Astrocyte (in vitro differentiated cells and primary cell): Measurements from ENCODE around the gene FOXL1. TPM values are rescaled to one million over a fixed set of nuclear protein-coding genes. Genes with fewer than 3 reads are reported as not detected.

Source experiments
- DNase-seq: peaks from one replicate; pipeline ENCODE4 v3.0.0-alpha.2; 2010; ENCODE audit warnings: low read depth
- FAIRE-seq: peaks from 2 replicates; lab custom pipeline; 2011; peaks lifted over from hg19 to GRCh38; lab: Jason Lieb, UNC
- H2AFZ ChIP-seq: 2 replicates; pipeline ENCODE4 v1.6.0; 2012; ENCODE audit warnings: low read depth, low read length, inconsistent platforms
- H3K27ac ChIP-seq: 2 replicates; pipeline ENCODE4 v1.5.1; 2011; ENCODE audit warnings: low read depth, low read length, inconsistent platforms
- H3K27me3 ChIP-seq: 2 replicates; pipeline ENCODE4 v1.6.0; 2011; ENCODE audit warnings: low read length, inconsistent platforms; ENCODE audit not compliant: insufficient read depth
- H3K36me3 ChIP-seq: 2 replicates; pipeline ENCODE4 v1.5.1; 2011; ENCODE audit warnings: low read length, inconsistent platforms; ENCODE audit not compliant: insufficient read depth
- H3K4me1 ChIP-seq: 2 replicates; pipeline ENCODE4 v1.5.1; 2011; ENCODE audit warnings: low read length, inconsistent platforms; ENCODE audit not compliant: insufficient read depth
- H3K4me2 ChIP-seq: 2 replicates; pipeline ENCODE4 v1.6.0; 2012; ENCODE audit warnings: low read length, inconsistent platforms
- H3K4me3 ChIP-seq: 2 replicates; pipeline ENCODE4 v1.5.1; 2011; ENCODE audit warnings: low read depth, mild to moderate bottlenecking, low read length, inconsistent platforms; ENCODE audit not compliant: insufficient read depth
- H3K79me2 ChIP-seq: 2 replicates; pipeline ENCODE4 v1.6.0; 2012; ENCODE audit warnings: mild to moderate bottlenecking, low read length, inconsistent platforms; ENCODE audit not compliant: insufficient read depth
- H3K9ac ChIP-seq: 2 replicates; pipeline ENCODE4 v1.6.0; 2012; ENCODE audit warnings: mild to moderate bottlenecking, low read length, inconsistent platforms
- H3K9me3 ChIP-seq: 2 replicates; pipeline ENCODE4 v1.5.1; 2012; ENCODE audit warnings: low read depth, mild to moderate bottlenecking, low read length, inconsistent platforms; ENCODE audit not compliant: insufficient read depth
- H4K20me1 ChIP-seq: 2 replicates; pipeline ENCODE4 v1.6.0; 2012; ENCODE audit warnings: low read length, inconsistent platforms; ENCODE audit not compliant: insufficient read depth
- H3K27ac Mint-ChIP-seq: one replicate; pipeline ENCODE4 v1.8.0; 2021; ENCODE audit warnings: mild to moderate bottlenecking, mixed read lengths; ENCODE audit not compliant: unreplicated experiment
- H3K27me3 Mint-ChIP-seq: one replicate; pipeline ENCODE4 v1.8.0; 2021; ENCODE audit warnings: low read depth, mixed read lengths; ENCODE audit not compliant: unreplicated experiment
- H3K36me3 Mint-ChIP-seq: one replicate; pipeline ENCODE4 v1.8.0; 2021; ENCODE audit warnings: low read depth, mixed read lengths; ENCODE audit not compliant: unreplicated experiment
- H3K4me1 Mint-ChIP-seq: one replicate; pipeline ENCODE4 v1.8.0; 2021; ENCODE audit warnings: low read depth, mixed read lengths; ENCODE audit not compliant: unreplicated experiment
- H3K4me3 Mint-ChIP-seq: one replicate; pipeline ENCODE4 v1.8.0; 2021; ENCODE audit warnings: mild to moderate bottlenecking, moderate library complexity, mixed read lengths; ENCODE audit not compliant: unreplicated experiment
- H3K9me3 Mint-ChIP-seq: one replicate; pipeline ENCODE4 v1.8.0; 2021; ENCODE audit warnings: mild to moderate bottlenecking, mixed read lengths; ENCODE audit not compliant: unreplicated experiment
- EZH2 ChIP-seq: IDR thresholded peaks from 2 replicates; pipeline ENCODE4 v1.6.1; 2012; ENCODE audit warnings: mild to moderate bottlenecking, low read length, inconsistent platforms; ENCODE audit not compliant: insufficient read depth
- total RNA-seq: library from RNA; stranded (reverse); gene quantifications from 2 replicates; pipeline ENCODE4 v1.2.1, GENCODE V29; 2021
- TF ChIP-seq, protein P1 (sequence below): IDR thresholded peaks from 2 replicates; pipeline ENCODE4 v1.5.1; 2011; ENCODE audit warnings: low read depth, mild to moderate bottlenecking, inconsistent platforms, low read length, moderate library complexity; ENCODE audit not compliant: insufficient read depth

FOXL1 gene
- total RNA-seq, 1 donor from 2014 or later: 6.1 TPM

DNA sequence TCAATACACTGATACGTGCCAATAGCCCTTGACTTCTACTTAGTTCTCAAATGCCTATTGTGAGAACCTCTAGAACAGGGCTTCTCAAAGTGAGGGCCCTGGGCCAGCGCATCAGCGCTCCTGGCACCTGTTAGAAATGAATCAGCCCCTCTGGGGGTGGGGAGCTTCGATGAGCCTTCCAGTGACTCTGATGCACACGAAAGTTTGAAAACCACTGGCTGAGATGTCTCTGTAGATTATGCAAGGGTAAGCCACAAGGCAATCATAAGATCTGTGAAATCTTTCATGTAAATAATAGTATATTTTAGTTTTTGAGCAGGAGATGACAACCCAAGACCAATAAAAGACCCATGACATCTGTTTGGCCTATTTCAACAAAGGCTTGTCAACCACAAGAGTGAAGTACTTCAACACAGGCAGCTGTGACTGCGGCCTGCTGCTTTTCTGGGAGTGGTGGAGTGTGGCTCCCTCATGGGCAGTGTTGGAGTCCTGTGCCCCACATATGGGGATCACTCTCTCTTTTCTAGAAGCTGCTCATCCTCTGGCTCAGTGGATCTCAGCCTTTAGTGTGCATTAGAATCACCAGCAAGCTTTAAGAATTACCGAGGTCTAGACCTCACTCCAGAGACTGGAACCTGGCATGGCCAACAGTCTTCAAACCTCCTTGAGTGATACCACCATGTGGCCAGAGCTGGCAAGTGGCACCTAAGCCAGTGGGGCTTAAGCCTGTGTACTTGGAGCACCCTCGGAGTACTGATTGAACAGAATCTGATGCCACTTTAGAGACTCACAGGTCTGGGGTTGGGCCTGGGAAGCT, 29.1 kb upstream of the FOXL1 start:
- peaks cover 10% of the 10 kb centered on the region for H3K36me3 Mint-ChIP-seq
- H3K27me3 ChIP-seq: no peaks in the 10 kb centered on the region
- H3K9me3 Mint-ChIP-seq: no peaks in the 10 kb centered on the region
- TF ChIP-seq, protein P1, sequence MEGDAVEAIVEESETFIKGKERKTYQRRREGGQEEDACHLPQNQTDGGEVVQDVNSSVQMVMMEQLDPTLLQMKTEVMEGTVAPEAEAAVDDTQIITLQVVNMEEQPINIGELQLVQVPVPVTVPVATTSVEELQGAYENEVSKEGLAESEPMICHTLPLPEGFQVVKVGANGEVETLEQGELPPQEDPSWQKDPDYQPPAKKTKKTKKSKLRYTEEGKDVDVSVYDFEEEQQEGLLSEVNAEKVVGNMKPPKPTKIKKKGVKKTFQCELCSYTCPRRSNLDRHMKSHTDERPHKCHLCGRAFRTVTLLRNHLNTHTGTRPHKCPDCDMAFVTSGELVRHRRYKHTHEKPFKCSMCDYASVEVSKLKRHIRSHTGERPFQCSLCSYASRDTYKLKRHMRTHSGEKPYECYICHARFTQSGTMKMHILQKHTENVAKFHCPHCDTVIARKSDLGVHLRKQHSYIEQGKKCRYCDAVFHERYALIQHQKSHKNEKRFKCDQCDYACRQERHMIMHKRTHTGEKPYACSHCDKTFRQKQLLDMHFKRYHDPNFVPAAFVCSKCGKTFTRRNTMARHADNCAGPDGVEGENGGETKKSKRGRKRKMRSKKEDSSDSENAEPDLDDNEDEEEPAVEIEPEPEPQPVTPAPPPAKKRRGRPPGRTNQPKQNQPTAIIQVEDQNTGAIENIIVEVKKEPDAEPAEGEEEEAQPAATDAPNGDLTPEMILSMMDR: no peak
- no peak for TF ChIP-seq EZH2
- no peaks in the 10 kb centered on the region for H3K4me1 Mint-ChIP-seq
- peaks cover 2% of the 10 kb centered on the region for H3K4me1 ChIP-seq
- no peaks in the 10 kb centered on the region for H3K9me3 ChIP-seq
- H3K27ac ChIP-seq: no peak overlapping the region
- H2AFZ ChIP-seq: no peak overlapping the region
- peaks cover 14% of the 10 kb centered on the region for H3K79me2 ChIP-seq
- no peak overlapping the region for H3K9ac ChIP-seq
- peaks cover 11% of the 10 kb centered on the region for H4K20me1 ChIP-seq
- H3K4me2 ChIP-seq: no peak overlapping the region
- no peak for DNase-seq
- no peak overlapping the region for H3K27ac Mint-ChIP-seq
- H3K27me3 Mint-ChIP-seq: no peaks in the 10 kb centered on the region
- FAIRE-seq: no peak
- H3K4me3 ChIP-seq: no peak overlapping the region
- H3K36me3 ChIP-seq: peaks cover 15% of the 10 kb centered on the region
- no peak overlapping the region for H3K4me3 Mint-ChIP-seq

DNA sequence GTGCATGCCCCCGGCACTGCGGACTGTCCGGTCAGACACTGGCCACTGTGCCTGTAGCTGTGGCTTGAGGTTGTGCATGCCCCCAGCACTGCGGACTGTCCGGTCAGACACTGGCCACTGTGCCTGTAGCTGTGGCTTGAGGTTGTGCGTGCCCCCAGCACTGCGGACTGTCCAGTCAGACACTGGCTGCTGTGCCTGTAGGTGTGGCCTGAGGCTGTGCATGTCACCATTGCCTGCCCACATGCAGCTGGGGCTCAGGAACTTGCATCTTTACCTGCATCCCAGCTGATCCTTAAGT, 28.5 kb upstream of the FOXL1 start:
- no peak overlapping the region for H3K27ac ChIP-seq
- H3K4me2 ChIP-seq: no peak overlapping the region
- H3K9ac ChIP-seq: no peak overlapping the region
- H3K36me3 ChIP-seq: peaks cover 15% of the 10 kb centered on the region
- H3K27me3 Mint-ChIP-seq: no peaks in the 10 kb centered on the region
- TF ChIP-seq, protein P1: no peak
- TF ChIP-seq EZH2: no peak
- no peaks in the 10 kb centered on the region for H3K9me3 ChIP-seq
- no peaks in the 10 kb centered on the region for H3K9me3 Mint-ChIP-seq
- peaks cover 10% of the 10 kb centered on the region for H4K20me1 ChIP-seq
- no peak for FAIRE-seq
- H3K4me1 Mint-ChIP-seq: no peaks in the 10 kb centered on the region
- H3K36me3 Mint-ChIP-seq: peaks cover 8% of the 10 kb centered on the region
- peaks cover 6% of the 10 kb centered on the region for H3K4me1 ChIP-seq
- H3K27ac Mint-ChIP-seq: no peak overlapping the region
- DNase-seq: no peak
- peaks cover 20% of the 10 kb centered on the region for H3K79me2 ChIP-seq
- no peaks in the 10 kb centered on the region for H3K27me3 ChIP-seq
- H3K4me3 ChIP-seq: no peak overlapping the region
- H2AFZ ChIP-seq: no peak overlapping the region
- no peak overlapping the region for H3K4me3 Mint-ChIP-seq

DNA sequence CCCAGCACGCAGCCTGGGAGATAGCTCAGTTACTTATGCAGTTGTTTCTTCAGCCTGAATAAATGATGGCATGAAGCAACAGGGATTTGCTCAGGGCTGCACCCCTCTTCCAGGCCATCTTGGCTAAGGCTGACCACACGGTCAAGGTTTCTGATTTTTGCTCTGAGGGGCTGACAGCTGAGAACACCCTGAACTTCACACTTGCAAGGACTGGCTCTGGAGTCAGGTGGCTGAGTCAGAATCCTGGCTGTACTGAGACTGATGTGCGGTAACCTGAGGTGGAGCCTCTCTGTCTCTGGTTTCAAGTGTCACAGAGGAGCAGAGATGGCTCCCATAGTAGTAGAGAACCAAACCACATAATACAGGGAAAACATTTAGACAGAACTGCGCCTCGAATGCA, 28.1 kb upstream of the FOXL1 start:
- TF ChIP-seq, protein P1: no peak
- no peak for TF ChIP-seq EZH2
- Mint-ChIP-seq H3K27me3 (no peaks in the 10 kb centered on the region), H3K4me3 (no peak overlapping the region), H3K36me3 (peaks cover 6% of the 10 kb centered on the region), H3K9me3 (no peaks in the 10 kb centered on the region), H3K4me1 (no peaks in the 10 kb centered on the region), H3K27ac (no peak overlapping the region)
- H3K9ac ChIP-seq: no peak overlapping the region
- no peaks in the 10 kb centered on the region for H3K27me3 ChIP-seq
- no peak overlapping the region for H3K4me2 ChIP-seq
- H3K9me3 ChIP-seq: no peaks in the 10 kb centered on the region
- H3K4me3 ChIP-seq: no peak overlapping the region
- no peak overlapping the region for H3K27ac ChIP-seq
- H3K79me2 ChIP-seq: peaks cover 21% of the 10 kb centered on the region
- H3K36me3 ChIP-seq: peaks cover 15% of the 10 kb centered on the region
- H3K4me1 ChIP-seq: peaks cover 7% of the 10 kb centered on the region
- FAIRE-seq (no peak), DNase-seq (no peak)
- peaks cover 6% of the 10 kb centered on the region for H4K20me1 ChIP-seq
- no peak overlapping the region for H2AFZ ChIP-seq
